Right cardiac atrium (tissue), 5 donors: ENCODE results near the gene PSTPIP1. TPM values are rescaled to one million over a fixed set of nuclear protein-coding genes. Genes with fewer than 3 reads are reported as not detected.
A peak's percentile ranks its signal among the peaks of the same experiment; 100 is the strongest.

Source experiments
- ATAC-seq, 2 donors: fragments of 200-7000 bp; cut with Tn5 transposase; one replicate each; pipeline versions ENCODE4 v1.8.0 to v1.9.1; 2020; ENCODE audit warnings: moderate library complexity in 2 of 2, mild to moderate bottlenecking in 1 of 2
- DNase-seq, 3 donors: peaks; one replicate each; pipeline ENCODE4 v3.0.0-alpha.2; 2020
- H3K27ac ChIP-seq: one replicate; pipeline ENCODE4 v1.5.1; 2013; ENCODE audit warnings: mild to moderate bottlenecking, low read length, control low read depth, moderate library complexity
- H3K27me3 ChIP-seq: one replicate; pipeline ENCODE4 v1.6.1; 2013; ENCODE audit not compliant: control insufficient read depth, insufficient read depth
- H3K4me1 ChIP-seq: one replicate; pipeline ENCODE4 v1.6.1; 2013; ENCODE audit warnings: low read length; ENCODE audit not compliant: control insufficient read depth, insufficient read depth
- H3K4me3 ChIP-seq: one replicate; pipeline ENCODE4 v1.5.1; 2013; ENCODE audit warnings: low read length, control low read depth
- H3K9me3 ChIP-seq: one replicate; pipeline ENCODE4 v1.6.1; 2013; ENCODE audit warnings: low read length; ENCODE audit not compliant: control insufficient read depth
- WGBS: extraction: QIAGEN DNeasy Blood & Tissue Kit; methylation state at CpG from one replicate; pipeline ENCODE4 v1.1.7; 2013; 5-methylcytosine and 5-hydroxymethylcytosine counted together
- intact Hi-C, 4 donors: fragments of 100-400 bp; cut with DNase I; formaldehyde crosslinking; loops; one replicate each; pipeline versions ENCODE4 v1.11.0 to v1.14.0; 2022 to 2023
- long read RNA-seq, 4 donors: library from polyadenylated mRNA; unstranded; transcript quantifications; one replicate each; pipeline ENCODE4 v2.0.0, GENCODE V29; 2020 to 2021
- polyA plus RNA-seq: library from polyadenylated mRNA; stranded (reverse); fragments of 200-250 nt; gene quantifications from one replicate; pipeline ENCODE4 v1.2.3, GENCODE V29; 2013
- total RNA-seq, 4 donors: library from RNA; stranded (reverse); fragmentation: NEBNext Ultra II Directional; extraction: Animal tissue kit (Norgen Biotek cat#: 25700); gene quantifications; one replicate each; pipeline ENCODE4 v1.2.1, GENCODE V29; 2021
- donor health status: healthy with polysubstance abuse.
- donor health status: DM: no; HTN: yes; CAD: no.
- donor health status: DM: no; HTN: no; CAD: no.
- donor health status: DM: no; HTN: yes; CAD: no; lungs with severe emphysema.
- donor health status: DM: yes; HTN: yes; CAD: no.

Gene PSTPIP1
- total RNA-seq = 1 to 10 TPM; 2.9 to 6.0 (median 5.5) TPM
- polyA plus RNA-seq = 1.9 TPM
- long read RNA-seq, donor 1, partial matches to known transcripts = 2 of 5 reads
- long read RNA-seq, donor 1, other reads (novel, unspliced or antisense) = 2 of 5 reads
- long read RNA-seq, donor 2, partial matches to known transcripts = 0 of 1 reads
- long read RNA-seq, donor 2, other reads (novel, unspliced or antisense) = 0 of 1 reads
- long read RNA-seq, donor 3, partial matches to known transcripts = 1 of 10 reads
- long read RNA-seq, donor 3, other reads (novel, unspliced or antisense) = 5 of 10 reads
- long read RNA-seq, donor 4, partial matches to known transcripts = 2 of 3 reads
- long read RNA-seq, donor 4, other reads (novel, unspliced or antisense) = 1 of 3 reads

DNA sequence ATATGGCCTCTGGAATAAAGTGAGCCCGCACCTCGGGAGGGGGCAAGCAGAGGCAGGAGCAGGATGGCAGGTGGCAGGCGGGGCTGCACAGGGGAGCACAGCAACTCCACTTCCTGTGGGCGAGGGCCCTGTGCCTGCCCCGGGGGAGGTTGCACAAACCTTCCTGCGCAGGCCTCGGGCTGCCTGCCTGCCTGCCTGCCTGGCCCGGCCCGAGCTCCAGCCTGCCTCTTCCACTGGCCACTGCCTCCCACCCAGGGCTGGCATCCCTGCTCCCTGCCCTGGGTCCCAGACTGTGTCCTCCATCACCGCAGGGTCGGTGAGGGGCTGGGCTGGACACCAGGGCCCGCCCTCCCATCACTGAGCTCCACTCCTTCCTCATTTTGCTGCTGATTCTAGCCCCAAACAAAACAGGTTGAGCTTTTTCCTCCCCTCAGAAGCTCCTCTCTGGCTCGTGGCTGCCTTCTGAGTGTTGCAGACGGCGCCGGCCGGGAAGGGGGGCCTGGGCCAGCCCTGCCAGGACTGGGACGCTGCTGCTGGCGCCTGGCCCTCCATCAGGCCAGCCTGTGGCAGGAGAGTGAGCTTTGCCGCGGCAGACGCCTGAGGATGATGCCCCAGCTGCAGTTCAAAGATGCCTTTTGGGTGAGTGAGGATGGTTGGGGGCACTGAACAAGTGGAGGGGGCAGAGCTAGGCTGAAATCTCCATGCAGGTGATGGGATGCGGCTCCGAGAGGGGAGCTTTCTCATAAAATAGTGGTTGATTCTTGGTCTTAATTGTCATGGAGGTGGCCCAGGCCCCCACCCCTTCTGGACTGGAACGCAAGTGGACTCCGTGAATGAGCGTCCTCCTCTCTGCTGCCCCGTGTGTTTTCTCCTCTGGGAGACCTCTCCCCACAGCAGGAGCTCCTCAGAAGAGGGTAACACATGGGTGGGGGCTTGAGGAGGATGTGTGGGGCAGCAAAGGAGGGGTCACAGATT is at the start of gene PSTPIP1:
TSS of gene PSTPIP1 (plus strand) at position 156 of the 975 bp plus-strand sequence. CDS start at position 604, 448 bp downstream.
- intact Hi-C loops = no loop called here

DNA sequence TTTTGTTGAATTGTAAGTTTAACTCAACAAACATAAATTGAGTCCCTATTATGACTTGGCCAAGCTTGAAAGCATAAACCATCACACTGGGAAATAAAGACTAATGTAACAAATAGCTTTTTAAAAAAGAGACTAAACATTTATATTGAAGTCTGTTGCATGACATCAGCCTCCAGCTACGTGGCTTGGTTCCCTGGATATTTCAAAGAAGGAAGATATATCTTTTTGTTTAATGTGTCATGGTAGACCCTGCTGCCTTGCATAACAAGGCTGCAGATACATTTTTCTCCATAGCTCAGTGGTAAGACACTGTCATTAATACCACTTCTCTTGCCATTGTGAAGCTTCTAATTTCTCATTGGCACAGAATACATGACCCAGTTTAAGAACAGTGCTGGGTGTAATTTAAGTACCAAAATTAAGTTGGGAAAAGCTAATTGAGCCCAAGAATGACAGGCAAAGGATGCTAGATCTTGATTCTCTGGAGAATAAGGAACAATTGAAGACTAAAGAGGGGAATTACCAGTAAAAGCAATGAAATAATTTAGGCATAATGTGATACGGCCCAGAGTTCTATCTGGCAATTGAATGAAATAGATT is 49.3 kb upstream of the PSTPIP1 start:
- WGBS = 87% methylated on average over 2 of the region's 2 CpGs
- intact Hi-C loops = no loop called here

More for the DNA sequence above, at the start of gene PSTPIP1:
- Histone ChIP-seq H3K4me3 (no peak within 1 kb of the TSS), H3K4me1 (peaks cover 5% of the 10 kb centered on the region), H3K27ac (no peak within 1 kb of the TSS), H3K9me3 (no peaks in the 10 kb centered on the region), H3K27me3 (no peaks in the 10 kb centered on the region)
- WGBS = 50% methylated on average over 28 of the region's 28 CpGs
- ATAC-seq (peak; percentile 58 to 67), DNase-seq (peak; percentile 56 to 88 (median 85))

DNA sequence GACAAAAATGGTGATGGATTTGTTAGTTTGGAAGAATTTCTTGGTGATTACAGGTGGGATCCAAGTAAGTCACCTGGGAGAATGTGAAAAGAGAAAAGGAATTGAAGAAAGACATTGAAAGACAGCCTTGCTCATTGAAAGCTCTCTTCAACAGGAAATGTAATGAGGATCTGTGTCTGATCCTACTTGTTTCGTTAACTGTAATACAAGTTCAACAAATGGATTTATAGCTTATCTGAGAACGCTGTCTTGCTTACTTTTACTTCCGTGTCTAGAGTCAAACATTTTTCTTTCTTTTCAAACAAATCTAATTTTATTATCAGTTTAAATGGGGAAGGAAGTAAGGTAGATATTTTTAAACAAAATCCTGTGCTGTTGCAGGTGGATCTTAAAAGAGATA is 47.5 kb upstream of the PSTPIP1 start:
- DNase-seq (no peak), ATAC-seq (no peak)
- intact Hi-C loops = no loop called here
- 86% methylated on average over 3 of the region's 3 CpGs for WGBS
- Histone ChIP-seq H3K4me1 (no peaks in the 10 kb centered on the region), H3K27ac (no peak overlapping the region), H3K4me3 (no peak overlapping the region), H3K9me3 (no peaks in the 10 kb centered on the region), H3K27me3 (no peaks in the 10 kb centered on the region)

More for the DNA sequence above, 49.3 kb upstream of the PSTPIP1 start:
- Histone ChIP-seq H3K27me3 (no peaks in the 10 kb centered on the region), H3K4me1 (no peaks in the 10 kb centered on the region), H3K4me3 (no peak overlapping the region), H3K9me3 (no peaks in the 10 kb centered on the region), H3K27ac (no peak overlapping the region)
- ATAC-seq (no peak), DNase-seq (no peak)

DNA sequence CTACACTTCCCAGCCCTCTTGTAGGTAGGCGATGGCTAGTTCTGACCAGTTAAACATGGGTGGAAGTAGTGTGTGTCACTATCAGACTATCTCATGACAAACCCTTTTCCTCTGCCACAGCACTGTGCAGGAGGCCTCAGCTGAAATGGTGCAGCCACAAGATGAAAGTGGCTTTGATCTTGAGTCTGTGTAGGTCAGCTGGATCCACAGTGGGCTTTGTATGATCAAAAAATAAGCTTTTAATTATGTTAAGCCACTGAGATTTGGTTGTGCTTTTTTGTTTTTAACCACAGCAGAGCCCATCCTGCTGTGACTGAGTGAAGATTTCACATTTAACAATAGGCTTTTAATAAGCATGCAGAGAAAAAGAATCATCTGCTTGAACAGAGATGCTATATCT is 43.7 kb upstream of the PSTPIP1 start:
- no peak for ATAC-seq
- intact Hi-C loops = no loop called here
- WGBS = 88% methylated on average over 1 of the region's 1 CpG

DNA sequence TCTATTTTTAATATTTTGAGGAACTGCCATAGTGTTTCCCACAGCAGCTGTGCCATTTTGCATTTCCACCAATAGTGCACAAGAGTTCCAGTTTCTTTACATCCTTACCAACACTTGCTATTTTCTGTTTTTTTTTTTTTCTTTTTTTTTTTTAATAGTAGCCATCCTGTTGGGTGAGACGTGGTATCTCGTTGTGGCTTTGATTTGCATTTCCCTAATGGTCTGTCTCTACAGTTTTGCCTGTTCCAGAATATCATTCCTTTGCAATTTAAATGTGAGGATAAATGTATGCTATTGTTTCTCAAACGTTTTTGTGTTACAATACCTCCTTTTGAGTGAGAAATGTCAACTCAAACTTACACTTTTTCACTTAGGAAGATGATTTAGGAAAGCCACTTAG is 41.0 kb upstream of the PSTPIP1 start:
- no peak overlapping the region for H3K27ac ChIP-seq
- intact Hi-C loops = no loop called here
- ATAC-seq = no peak
- no peaks in the 10 kb centered on the region for H3K27me3 ChIP-seq
- no peaks in the 10 kb centered on the region for H3K9me3 ChIP-seq
- WGBS = 58% methylated on average over 3 of the region's 3 CpGs
- H3K4me3 ChIP-seq = no peak overlapping the region
- H3K4me1 ChIP-seq = no peaks in the 10 kb centered on the region
- DNase-seq = no peak

More for the DNA sequence above, 43.7 kb upstream of the PSTPIP1 start:
- H3K9me3 ChIP-seq = no peaks in the 10 kb centered on the region
- DNase-seq = no peak
- no peak overlapping the region for H3K27ac ChIP-seq
- no peak overlapping the region for H3K4me3 ChIP-seq
- H3K4me1 ChIP-seq = no peaks in the 10 kb centered on the region
- H3K27me3 ChIP-seq = no peaks in the 10 kb centered on the region

DNA sequence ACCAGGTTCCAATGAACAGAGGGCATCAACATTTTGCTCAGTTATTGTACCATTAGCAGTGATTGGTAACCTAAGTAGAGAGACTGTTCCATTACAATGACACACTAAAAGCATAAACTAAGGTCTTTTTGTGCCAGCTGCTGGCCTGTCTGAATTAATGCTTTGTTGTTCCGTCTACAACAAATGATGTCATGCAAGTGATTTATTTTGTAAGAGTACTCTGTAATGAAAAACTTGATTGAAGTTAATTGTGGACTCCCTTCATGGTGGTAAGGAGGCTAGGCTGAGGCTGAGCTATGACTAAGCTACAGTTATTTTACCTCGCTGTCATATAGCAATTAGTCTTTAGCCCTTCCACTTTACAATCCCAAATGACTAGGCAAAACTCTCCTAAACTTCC is 40.2 kb upstream of the PSTPIP1 start:
- WGBS = 75% methylated on average over 2 of the region's 2 CpGs
- ATAC-seq = no peak

DNA sequence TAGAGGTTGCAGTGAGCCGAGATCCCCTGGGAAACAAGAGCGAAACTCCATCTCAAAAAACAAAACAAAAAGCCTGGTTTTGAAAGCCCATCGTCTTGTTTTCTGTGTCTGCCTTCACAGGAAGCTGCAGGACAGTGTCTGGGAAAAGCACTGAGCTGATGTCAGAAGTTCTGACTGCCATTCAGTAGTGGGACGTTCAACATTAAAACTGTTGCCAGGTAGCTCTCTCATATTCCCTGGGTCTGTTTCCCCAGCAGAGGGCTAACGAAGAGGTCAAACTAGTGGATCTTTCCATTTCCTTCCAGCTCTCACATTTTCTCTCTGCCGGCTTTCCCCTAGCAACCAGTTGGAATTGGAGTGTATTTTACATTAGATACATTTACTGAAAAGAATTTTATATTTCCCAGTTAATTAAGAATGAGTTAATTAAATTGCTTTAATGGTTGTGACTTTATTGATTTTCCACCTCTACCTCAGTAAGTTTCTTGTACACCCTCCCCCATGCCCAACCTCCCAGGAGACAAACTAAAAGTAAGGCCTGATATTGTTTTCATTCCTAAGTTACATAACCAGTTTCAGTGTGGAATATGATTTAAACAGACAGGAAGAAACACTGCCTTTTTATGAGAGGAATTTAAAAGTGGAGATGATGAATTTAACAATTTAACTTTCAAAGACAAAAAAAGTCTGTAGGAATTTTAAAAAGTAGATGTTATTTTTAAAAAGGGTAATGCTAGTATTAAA is 33.5 kb upstream of the PSTPIP1 start:
- DNase-seq (no peak), ATAC-seq (peak in 1 of 2 donors; percentile 37)
- Histone ChIP-seq H3K4me3 (no peak overlapping the region), H3K27me3 (no peaks in the 10 kb centered on the region), H3K27ac (no peak overlapping the region), H3K9me3 (no peaks in the 10 kb centered on the region), H3K4me1 (peaks cover 2% of the 10 kb centered on the region)
- 52% methylated on average over 6 of the region's 6 CpGs for WGBS
- intact Hi-C loops = no loop called here

More for the DNA sequence above, 40.2 kb upstream of the PSTPIP1 start:
- Histone ChIP-seq H3K4me3 (no peak overlapping the region), H3K27me3 (no peaks in the 10 kb centered on the region), H3K9me3 (no peaks in the 10 kb centered on the region), H3K4me1 (no peaks in the 10 kb centered on the region), H3K27ac (no peak overlapping the region)
- DNase-seq = no peak
- intact Hi-C loops = no loop called here

DNA sequence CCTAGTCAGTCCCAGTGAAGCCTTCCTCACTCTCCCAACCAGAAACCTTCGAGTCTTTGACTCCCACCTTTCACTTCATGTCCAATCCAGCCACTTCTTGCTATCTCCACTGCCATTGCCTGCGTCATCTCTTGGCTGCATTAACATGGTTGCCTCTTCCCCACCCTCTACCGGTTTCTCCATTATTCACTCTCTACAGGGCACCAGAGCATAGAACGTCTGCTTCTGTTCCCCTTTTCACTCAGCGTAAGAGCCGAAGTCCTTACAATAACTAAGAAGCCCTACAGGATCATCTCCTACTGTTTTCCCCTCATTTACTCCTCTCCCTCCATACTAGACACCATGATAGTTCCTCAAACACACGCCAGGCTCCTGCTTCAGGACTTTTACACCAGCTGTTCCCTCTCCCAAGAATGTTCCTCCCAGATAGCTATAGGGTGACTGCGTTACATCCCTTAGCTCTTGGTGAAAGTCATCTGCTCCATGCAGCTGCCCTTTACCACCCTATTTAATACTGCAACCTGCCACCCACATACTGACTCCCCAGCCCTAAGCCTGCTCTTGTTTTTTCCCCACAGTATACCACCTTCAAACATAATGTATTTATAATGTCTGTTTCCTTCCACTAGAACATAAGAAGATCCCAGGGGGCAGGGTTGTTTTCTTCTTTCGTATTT is 32.5 kb upstream of the PSTPIP1 start:
- Histone ChIP-seq H3K4me1 (peaks cover 2% of the 10 kb centered on the region), H3K27me3 (no peaks in the 10 kb centered on the region), H3K4me3 (no peak overlapping the region), H3K9me3 (no peaks in the 10 kb centered on the region), H3K27ac (no peak overlapping the region)
- ATAC-seq (no peak), DNase-seq (no peak)
- intact Hi-C loops = no loop called here
- WGBS = 89% methylated on average over 9 of the region's 9 CpGs

DNA sequence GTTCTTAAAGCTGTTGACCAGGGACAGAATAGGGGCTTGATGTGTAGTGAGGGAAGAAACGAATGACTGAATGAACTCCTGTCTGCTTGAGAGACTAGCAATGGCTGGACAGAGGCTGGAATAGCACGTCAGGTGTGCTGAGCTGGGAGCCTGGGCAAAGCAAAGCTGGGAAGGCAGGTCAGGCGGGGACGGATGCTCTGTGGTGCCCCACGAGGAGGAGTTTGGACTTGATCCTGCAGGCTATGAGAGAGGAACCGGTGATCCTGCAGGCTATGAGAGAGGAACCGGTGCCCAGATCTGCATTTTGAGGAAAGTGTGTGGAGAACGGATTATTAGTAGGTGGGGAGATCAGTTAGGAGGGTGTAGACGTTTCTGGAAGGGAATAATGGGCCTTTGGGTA is 31.3 kb upstream of the PSTPIP1 start:
- Histone ChIP-seq H3K4me1 (peaks cover 2% of the 10 kb centered on the region), H3K27ac (no peak overlapping the region), H3K27me3 (no peaks in the 10 kb centered on the region), H3K4me3 (no peak overlapping the region), H3K9me3 (no peaks in the 10 kb centered on the region)
- intact Hi-C loops = no loop called here
- DNase-seq = peak in 1 of 3 donors; percentile 52
- ATAC-seq = peak in 1 of 2 donors; percentile 54
- WGBS = 60% methylated on average over 9 of the region's 9 CpGs

DNA sequence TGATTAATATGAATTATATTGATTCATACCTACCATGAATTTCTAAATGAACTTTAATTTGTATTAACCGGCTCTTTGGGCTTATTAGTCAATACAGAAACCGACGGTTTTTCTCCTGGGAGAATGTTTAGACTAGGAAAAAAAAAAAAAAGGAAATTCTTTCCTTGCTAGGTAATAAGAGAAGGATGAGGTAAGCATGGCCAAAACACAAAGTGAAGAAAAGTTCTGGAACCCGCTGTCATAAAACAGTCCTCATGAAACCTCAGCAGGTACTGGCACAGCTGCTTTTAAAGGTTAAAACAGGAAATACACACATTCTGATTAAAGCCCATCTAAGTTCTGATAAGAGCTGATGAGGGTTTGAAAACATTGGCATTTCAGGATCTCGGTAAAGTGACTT is 30.8 kb upstream of the PSTPIP1 start:
- ATAC-seq (no peak), DNase-seq (no peak)
- Histone ChIP-seq H3K9me3 (no peaks in the 10 kb centered on the region), H3K27me3 (no peaks in the 10 kb centered on the region), H3K27ac (no peak overlapping the region), H3K4me3 (no peak overlapping the region), H3K4me1 (peaks cover 2% of the 10 kb centered on the region)
- WGBS = 41% methylated on average over 5 of the region's 5 CpGs
- intact Hi-C loops = no loop called here
